ENCODE data around the gene TBX3. TPM values are rescaled to one million over a fixed set of nuclear protein-coding genes. Genes with fewer than 3 reads are reported as not detected.
"Not testable (repeated sequence)": the region's sequence is repeated elsewhere in the genome, so short reads cannot be mapped to it uniquely, and the experiment has no call there.

TBX3 gene
- total RNA-seq, 1 experiment from 2014 or later, result 1.4 TPM

- TF ChIP-seq CTCF (IDR thresholded peaks at IDR 0.05; ENCODE audit: unreplicated experiment), result no peak
- Mint-ChIP-seq H3K27me3 (ENCODE audit: unreplicated experiment) (no peaks in the 10 kb centered on the region), H3K36me3 (ENCODE audit: insufficient read depth, unreplicated experiment) (no peaks in the 10 kb centered on the region), H3K4me3 (ENCODE audit: low read depth, unreplicated experiment) (no peak overlapping the region), H3K4me1 (ENCODE audit: low read depth, unreplicated experiment) (no peaks in the 10 kb centered on the region), H3K9me3 (ENCODE audit: low read depth, unreplicated experiment) (peaks cover 10% of the 10 kb centered on the region), H3K27ac (ENCODE audit: unreplicated experiment) (no peak overlapping the region)
- no peak for DNase-seq
- no TSS peak for BruUV-seq (replicated peaks)
- CTCF ChIA-PET, result no interaction called here
- intact Hi-C loops (cut with micrococcal nuclease; ENCODE audit: unreplicated experiment), result no loop called here
Measured at GRCh38 chr12:114709112-114709511, 25.1 kb upstream of the TBX3 start.

- H3K9me3 Mint-ChIP-seq (ENCODE audit: low read depth, unreplicated experiment), result peaks cover 10% of the 10 kb centered on the region
- CTCF ChIA-PET, result interaction anchor here (0.6 kb wide), 1 partner anchor 70 kb away, joined by 3 read pairs; no protein-coding TSS in a partner anchor
- BruUV-seq (replicated peaks); H3K4me1 Mint-ChIP-seq (ENCODE audit: low read depth, unreplicated experiment); H3K27me3 Mint-ChIP-seq (ENCODE audit: unreplicated experiment); DNase-seq; H3K27ac Mint-ChIP-seq (ENCODE audit: unreplicated experiment); H3K36me3 Mint-ChIP-seq (ENCODE audit: insufficient read depth, unreplicated experiment); intact Hi-C loops (cut with micrococcal nuclease; ENCODE audit: unreplicated experiment); H3K4me3 Mint-ChIP-seq (ENCODE audit: low read depth, unreplicated experiment): not testable (repeated sequence)
Measured at GRCh38 chr12:114708598-114708997, 24.6 kb upstream of the TBX3 start.

GRCh38 chr12:114704096-114704495 is 20.1 kb upstream of the TBX3 start:
- no peak overlapping the region for H3K27ac Mint-ChIP-seq (ENCODE audit: unreplicated experiment)
- CTCF ChIA-PET, result interaction anchor here (1.6 kb wide), 1 partner anchor 20 kb away, joined by 9 read pairs; the partner anchor contains the start of gene TBX3
- TF ChIP-seq CTCF (IDR thresholded peaks at IDR 0.05; ENCODE audit: unreplicated experiment), result no peak
- DNase-seq, result no peak
- H3K4me3 Mint-ChIP-seq (ENCODE audit: low read depth, unreplicated experiment), result no peak overlapping the region
- H3K36me3 Mint-ChIP-seq (ENCODE audit: insufficient read depth, unreplicated experiment), result no peaks in the 10 kb centered on the region
- no TSS peak for BruUV-seq (replicated peaks)
- intact Hi-C loops (cut with micrococcal nuclease; ENCODE audit: unreplicated experiment), result no loop called here
- peaks cover 5% of the 10 kb centered on the region for H3K9me3 Mint-ChIP-seq (ENCODE audit: low read depth, unreplicated experiment)
- H3K27me3 Mint-ChIP-seq (ENCODE audit: unreplicated experiment), result peaks cover 23% of the 10 kb centered on the region
- no peaks in the 10 kb centered on the region for H3K4me1 Mint-ChIP-seq (ENCODE audit: low read depth, unreplicated experiment)

- intact Hi-C loops (cut with micrococcal nuclease; ENCODE audit: unreplicated experiment), result no loop called here
- H3K36me3 Mint-ChIP-seq (ENCODE audit: insufficient read depth, unreplicated experiment), result no peaks in the 10 kb centered on the region
- no peaks in the 10 kb centered on the region for H3K4me1 Mint-ChIP-seq (ENCODE audit: low read depth, unreplicated experiment)
- no peak for DNase-seq
- no peak overlapping the region for H3K27ac Mint-ChIP-seq (ENCODE audit: unreplicated experiment)
- H3K9me3 Mint-ChIP-seq (ENCODE audit: low read depth, unreplicated experiment), result peaks cover 2% of the 10 kb centered on the region
- no peak overlapping the region for H3K4me3 Mint-ChIP-seq (ENCODE audit: low read depth, unreplicated experiment)
- TF ChIP-seq CTCF (IDR thresholded peaks at IDR 0.05; ENCODE audit: unreplicated experiment), result no peak
- peaks cover 33% of the 10 kb centered on the region for H3K27me3 Mint-ChIP-seq (ENCODE audit: unreplicated experiment)
- CTCF ChIA-PET, result interaction anchor here (0.6 to 1.6 kb wide), 3 partner anchors 19 to 510 kb away, joined by 3 to 9 read pairs (median 5); partner anchors contain the start of gene TBX3
- no TSS peak for BruUV-seq (replicated peaks)
Measured at GRCh38 chr12:114703060-114703493, 19.1 kb upstream of the TBX3 start.

GRCh38 chr12:114702462-114702861 is 18.5 kb upstream of the TBX3 start:
- CTCF ChIA-PET, result no interaction called here
- no peak for TF ChIP-seq CTCF (IDR thresholded peaks at IDR 0.05; ENCODE audit: unreplicated experiment)
- DNase-seq, result no peak
- H3K9me3 Mint-ChIP-seq (ENCODE audit: low read depth, unreplicated experiment), result no peaks in the 10 kb centered on the region
- no peaks in the 10 kb centered on the region for H3K4me1 Mint-ChIP-seq (ENCODE audit: low read depth, unreplicated experiment)
- H3K4me3 Mint-ChIP-seq (ENCODE audit: low read depth, unreplicated experiment), result no peak overlapping the region
- intact Hi-C loops (cut with micrococcal nuclease; ENCODE audit: unreplicated experiment), result no loop called here
- no TSS peak for BruUV-seq (replicated peaks)
- no peaks in the 10 kb centered on the region for H3K36me3 Mint-ChIP-seq (ENCODE audit: insufficient read depth, unreplicated experiment)
- H3K27me3 Mint-ChIP-seq (ENCODE audit: unreplicated experiment), result peaks cover 36% of the 10 kb centered on the region
- H3K27ac Mint-ChIP-seq (ENCODE audit: unreplicated experiment), result no peak overlapping the region

Data from Calu3 (cell line).